Mononuclear cell (primary cell): ENCODE measurements around the gene TMEM74B. TPM values are rescaled to one million over a fixed set of nuclear protein-coding genes. Genes with fewer than 3 reads are reported as not detected.
"Not testable (repeated sequence)": the region's sequence is repeated elsewhere in the genome, so short reads cannot be mapped to it uniquely, and the experiment has no call there.

ENCODE experiments used
- H3K27me3 ChIP-seq: 2 replicates; pipeline ENCODE4 v1.6.0; 2011; ENCODE audit warnings: low read length, control low read depth; ENCODE audit not compliant: insufficient read depth
- H3K4me1 ChIP-seq: 2 replicates; pipeline ENCODE4 v1.5.1; 2011; ENCODE audit warnings: mild to moderate bottlenecking, low read length, control low read depth; ENCODE audit not compliant: insufficient read depth
- H3K4me3 ChIP-seq: 2 replicates; pipeline ENCODE4 v1.5.1; 2011; ENCODE audit warnings: mild to moderate bottlenecking, low read length, moderate library complexity
- H3K9me3 ChIP-seq: 2 replicates; pipeline ENCODE4 v1.5.1; 2011; ENCODE audit warnings: low read depth, mild to moderate bottlenecking, control low read depth, low read length
- total RNA-seq: library from RNA; depleted of rRNA; stranded (reverse); fragments of >200 nt; gene quantifications from one replicate; pipeline ENCODE4 v1.2.3, GENCODE V29; 2012

TMEM74B gene
- not detected for total RNA-seq

DNA sequence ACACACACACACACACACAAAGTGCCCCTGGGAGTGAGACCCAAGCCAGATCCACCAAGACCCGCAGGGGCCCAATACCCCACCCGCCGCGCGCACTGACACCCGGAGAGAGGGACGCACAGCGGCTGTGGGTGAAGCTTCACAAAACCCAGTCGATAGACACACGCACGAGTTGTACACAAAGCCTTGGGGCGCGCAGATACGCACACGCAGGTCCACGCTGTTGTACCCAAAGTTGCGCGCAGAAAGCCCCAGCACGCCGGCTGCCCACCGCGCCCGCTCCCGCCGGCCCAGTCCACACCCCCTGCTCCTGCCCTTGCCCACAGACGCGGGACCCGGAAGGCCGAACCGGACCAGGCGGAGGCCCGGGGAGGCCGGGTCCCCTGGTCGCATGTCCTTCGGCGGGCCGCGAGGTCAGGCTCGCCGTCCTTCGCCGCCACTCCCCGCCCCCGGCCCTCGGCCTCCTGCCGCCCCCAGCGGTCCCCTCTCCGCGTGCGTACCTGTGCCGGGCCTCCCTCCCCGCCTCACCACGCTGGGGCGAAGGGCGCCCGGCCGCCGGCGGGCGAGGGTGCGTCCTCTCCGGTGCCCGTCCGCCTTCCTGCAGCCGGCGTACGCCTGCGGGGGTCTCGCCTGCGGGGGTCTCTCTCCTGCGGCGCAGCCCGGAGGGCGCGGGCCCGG is at the start of gene TMEM74B:
Gene TMEM74B (minus strand): TSS at position 344 of the 678 bp plus-strand sequence. CDS start 1,180 bp downstream, outside the sequence.
- Histone ChIP-seq H3K9me3 (no peaks in the 10 kb centered on the region), H3K4me3 (no peak within 1 kb of the TSS), H3K27me3 (peaks cover 29% of the 10 kb centered on the region), H3K4me1 (no peaks in the 10 kb centered on the region)

DNA sequence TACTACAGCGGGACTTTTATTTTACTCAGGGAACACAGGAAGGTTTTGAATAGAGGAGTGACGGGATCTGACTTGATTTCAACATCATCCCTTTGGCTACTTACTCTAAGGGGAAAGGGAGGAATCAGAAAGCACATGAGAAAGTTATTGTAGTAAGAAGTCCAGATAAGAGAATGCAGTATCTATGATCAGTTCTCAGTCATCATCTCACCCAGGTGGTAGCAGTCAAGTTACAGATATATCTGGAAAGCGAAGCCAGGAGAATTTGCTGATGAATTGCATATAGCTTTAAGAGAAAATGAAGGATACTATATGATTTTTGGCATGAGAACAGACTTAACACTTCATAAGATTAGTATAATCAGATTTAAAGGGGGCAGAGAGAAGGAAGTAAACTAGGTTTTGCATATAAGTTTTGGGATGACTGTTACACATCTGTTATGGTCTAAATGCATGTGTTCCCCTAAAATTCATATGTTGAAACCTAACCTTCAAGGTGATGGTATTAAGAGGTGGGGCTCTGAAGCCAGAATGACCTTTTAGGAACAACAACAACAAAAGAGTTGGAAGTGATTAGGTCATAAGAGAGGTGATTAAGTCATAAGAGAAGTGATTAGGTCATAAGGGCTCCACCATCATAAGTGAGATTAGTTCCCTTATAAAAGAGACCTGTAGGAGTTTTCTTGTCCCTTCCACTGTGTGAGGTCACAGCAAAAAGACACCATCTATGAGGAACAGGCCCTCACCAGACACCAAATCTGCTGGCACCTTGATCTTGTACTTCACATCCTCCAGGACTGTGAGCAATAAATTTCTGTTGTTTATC is 47.7 kb upstream of the TMEM74B start:
- Histone ChIP-seq H3K4me1 (no peaks in the 10 kb centered on the region), H3K4me3 (no peak overlapping the region), H3K27me3 (peaks cover 60% of the 10 kb centered on the region)

DNA sequence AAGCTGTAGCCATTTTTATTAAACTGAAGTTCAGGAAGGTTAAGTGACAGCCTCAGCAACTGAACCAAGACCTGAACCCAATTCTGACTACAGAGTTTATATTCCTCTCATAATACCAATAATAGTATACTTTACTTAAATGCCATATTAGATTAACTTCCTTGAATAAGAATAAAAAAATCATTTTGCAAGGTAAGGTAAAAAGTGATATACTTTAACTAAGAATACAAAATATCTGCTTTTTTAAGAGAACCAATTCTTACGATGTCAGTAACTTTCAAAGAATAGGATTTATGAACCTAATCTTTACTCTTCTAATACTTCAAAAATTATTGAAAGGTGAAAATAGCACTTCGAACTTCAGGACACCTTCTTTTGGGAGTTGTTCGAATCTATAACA is 44.8 kb upstream of the TMEM74B start:
- peaks cover 62% of the 10 kb centered on the region for H3K27me3 ChIP-seq
- no peak overlapping the region for H3K4me3 ChIP-seq
- no peaks in the 10 kb centered on the region for H3K9me3 ChIP-seq
- peaks cover 14% of the 10 kb centered on the region for H3K4me1 ChIP-seq

More for the DNA sequence above, 47.7 kb upstream of the TMEM74B start:
- H3K9me3 ChIP-seq, result no peaks in the 10 kb centered on the region

DNA sequence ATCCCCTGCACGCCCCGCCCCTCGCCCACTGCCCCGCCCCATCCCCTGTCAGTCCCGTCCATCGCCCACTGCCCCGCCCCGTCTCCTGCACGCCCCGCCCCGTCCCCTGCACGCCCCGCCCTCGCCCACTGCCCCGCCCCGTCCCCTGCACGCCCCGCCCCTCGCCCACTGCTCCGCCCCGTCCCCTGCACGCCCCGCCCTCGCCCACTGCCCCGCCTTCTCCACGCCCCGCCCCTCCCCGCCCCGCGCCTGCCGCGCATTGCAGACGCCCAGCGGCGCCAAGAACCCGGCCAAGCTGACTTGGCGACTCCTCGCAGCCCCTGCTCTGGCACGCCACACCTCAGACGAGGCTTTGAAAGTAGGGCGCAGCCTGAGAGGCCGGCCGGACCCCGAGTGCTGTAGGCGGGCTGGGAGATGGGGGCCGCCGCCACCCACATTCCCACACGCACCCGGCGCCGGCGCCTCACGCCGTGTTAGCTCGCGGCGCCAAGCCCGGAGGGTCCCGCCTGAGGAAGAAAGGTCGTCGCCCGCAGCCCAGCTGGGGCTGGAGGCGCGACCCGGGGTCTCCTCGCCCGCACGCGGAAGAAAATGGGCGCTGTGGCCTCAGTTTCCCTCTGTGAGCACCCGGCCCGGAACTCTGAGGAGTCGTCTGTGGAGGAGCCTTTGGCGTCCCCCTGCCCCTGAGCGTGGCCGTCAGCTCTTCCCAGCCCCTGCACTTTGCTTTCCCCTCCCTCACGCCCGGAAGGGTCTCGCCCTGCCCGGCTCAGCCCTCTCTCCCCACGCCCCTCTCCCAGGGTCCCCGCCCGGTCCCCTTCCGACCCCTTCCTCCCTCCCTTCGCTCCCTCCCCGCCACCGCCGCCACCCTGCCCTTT is 41.2 kb upstream of the TMEM74B start, which contains the start of gene RAD21L1:
Gene RAD21L1 (plus strand): TSS at position 262 of the 872 bp plus-strand sequence. CDS start 2,410 bp downstream, outside the sequence.
- H3K9me3 ChIP-seq, result no peaks in the 10 kb centered on the region

DNA sequence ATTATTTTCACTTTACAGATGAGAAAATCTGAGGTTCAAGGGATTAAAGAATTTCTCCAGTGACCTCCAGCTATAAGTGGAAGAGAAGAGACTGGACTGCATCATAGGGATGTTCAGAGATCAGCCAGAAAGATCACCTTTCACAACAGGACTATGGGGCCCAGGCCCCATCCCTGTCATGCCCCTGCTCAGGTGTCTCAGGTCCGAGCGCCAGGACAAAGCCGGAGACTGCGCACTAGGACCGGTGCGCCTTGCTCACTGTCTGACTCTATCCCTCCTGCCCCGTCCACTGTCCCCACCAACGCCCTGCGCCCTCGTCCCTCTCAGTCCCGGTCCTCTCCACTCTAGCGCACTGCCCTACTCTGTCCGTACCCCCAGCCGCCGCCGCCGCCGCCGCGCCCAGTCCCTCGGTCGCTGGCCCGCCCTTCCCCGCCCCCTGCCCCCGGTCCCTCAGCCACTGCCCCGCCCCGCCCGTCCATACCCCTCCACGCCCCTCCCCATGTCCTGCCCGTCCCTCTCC is 40.5 kb upstream of the TMEM74B start:
- no peaks in the 10 kb centered on the region for H3K9me3 ChIP-seq
- peaks cover 14% of the 10 kb centered on the region for H3K4me1 ChIP-seq
- H3K4me3 ChIP-seq, result no peak overlapping the region
- peaks cover 39% of the 10 kb centered on the region for H3K27me3 ChIP-seq

More for the DNA sequence above, 41.2 kb upstream of the TMEM74B start, which contains the start of gene RAD21L1:
- Histone ChIP-seq H3K4me1 (peaks cover 14% of the 10 kb centered on the region), H3K4me3 (peak within 1 kb of the TSS; percentile 43), H3K27me3 (peaks cover 45% of the 10 kb centered on the region)

DNA sequence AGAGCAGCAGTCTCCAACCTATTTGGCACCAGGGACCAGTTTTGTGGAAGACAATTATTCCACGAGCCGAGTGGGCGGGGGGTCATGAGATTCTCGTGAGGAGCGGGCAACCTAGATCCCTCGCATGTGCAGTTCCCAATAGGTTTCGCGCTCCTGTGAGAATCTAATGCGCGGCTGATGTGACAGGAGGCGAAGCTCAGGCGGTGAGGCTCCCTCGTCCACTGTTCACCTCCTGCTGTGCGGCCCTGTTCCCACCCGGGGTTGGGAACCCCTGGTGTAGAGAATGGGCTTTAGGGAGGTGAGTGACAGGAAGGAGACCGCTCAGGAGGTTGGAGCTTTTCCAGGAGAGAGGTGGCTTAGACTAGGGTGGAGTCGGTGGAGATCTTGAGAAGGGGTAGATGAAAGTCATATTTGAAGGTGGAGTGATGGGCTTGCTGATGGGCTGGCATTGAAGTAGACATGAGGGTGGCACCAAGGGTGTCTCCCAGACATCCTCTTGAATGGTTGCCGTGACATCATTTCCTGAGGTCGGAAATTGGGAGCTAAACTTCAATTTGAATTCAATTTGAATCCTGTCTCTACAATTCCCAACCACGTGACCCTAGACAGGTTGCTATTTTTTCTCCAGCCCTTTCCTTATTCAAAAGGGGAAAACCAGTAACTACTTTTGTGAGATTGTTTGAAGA is 39.6 kb upstream of the TMEM74B start:
- no peaks in the 10 kb centered on the region for H3K9me3 ChIP-seq
- peaks cover 30% of the 10 kb centered on the region for H3K27me3 ChIP-seq

DNA sequence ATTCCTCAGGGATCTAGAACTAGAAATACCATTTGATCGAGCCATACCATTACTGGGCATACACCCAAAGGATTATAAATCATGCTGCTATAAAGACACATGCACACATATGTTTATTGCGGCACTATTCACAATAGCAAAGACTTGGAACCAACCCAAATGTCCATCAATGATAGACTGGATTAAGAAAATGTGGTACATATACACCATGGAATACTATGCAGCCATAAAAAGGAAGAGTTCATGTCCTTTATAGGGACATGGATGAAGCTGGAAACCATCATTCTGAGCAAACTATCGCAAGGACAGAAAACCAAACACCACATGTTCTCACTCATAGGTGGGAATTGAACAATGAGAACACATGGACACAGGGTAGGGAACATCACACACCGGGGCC is 38.0 kb upstream of the TMEM74B start:
- not testable (repeated sequence) for H3K4me3 ChIP-seq, H3K9me3 ChIP-seq
- H3K27me3 ChIP-seq, result peaks cover 14% of the 10 kb centered on the region
- H3K4me1 ChIP-seq, result peaks cover 14% of the 10 kb centered on the region

More for the DNA sequence above, 39.6 kb upstream of the TMEM74B start:
- Histone ChIP-seq H3K4me1 (peaks cover 14% of the 10 kb centered on the region), H3K4me3 (no peak overlapping the region)

DNA sequence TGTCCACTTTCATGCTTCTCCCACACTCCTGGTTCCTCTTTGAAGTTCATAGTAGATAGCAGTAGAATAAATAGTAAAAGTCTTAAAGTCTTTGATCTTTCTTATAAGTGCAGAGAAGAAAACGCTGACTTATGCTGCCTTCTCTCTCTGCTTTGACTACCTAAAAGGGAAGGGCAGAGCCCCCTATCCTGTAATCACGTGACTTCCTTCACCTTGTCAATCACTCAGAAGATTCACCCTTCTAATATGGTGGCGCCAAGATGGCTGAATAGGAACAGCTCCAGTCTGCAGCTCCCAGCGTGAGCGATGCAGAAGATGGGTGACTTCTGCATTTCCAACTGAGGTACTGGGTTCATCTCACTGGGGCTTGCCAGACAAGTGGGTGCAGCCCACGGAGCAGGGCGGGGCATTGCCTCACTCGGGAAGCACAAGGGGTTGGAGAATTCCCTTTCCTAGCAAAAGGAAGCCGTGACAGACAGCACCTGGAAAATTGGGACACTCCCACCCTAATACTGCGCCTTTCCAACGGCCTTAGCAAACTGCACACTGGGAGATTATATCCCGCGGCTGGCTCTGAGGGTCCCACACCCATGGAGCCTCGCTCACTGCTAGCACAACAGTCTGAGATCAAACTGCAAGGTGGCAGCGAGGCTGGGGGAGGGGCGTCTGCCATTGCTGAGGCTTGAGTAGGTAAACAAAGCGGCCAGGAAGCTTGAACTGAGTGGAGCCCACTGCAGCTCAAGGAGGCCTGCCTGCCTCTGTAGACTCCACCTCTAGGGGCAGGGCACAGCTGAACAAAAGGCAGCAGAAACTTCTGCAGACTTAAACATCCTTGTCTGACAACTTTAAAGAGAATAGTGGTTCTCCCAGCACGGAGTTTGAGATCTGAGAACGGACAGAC is 32.0 kb upstream of the TMEM74B start:
- H3K4me3 ChIP-seq, H3K4me1 ChIP-seq, H3K9me3 ChIP-seq: not testable (repeated sequence)
- peaks cover 12% of the 10 kb centered on the region for H3K27me3 ChIP-seq

DNA sequence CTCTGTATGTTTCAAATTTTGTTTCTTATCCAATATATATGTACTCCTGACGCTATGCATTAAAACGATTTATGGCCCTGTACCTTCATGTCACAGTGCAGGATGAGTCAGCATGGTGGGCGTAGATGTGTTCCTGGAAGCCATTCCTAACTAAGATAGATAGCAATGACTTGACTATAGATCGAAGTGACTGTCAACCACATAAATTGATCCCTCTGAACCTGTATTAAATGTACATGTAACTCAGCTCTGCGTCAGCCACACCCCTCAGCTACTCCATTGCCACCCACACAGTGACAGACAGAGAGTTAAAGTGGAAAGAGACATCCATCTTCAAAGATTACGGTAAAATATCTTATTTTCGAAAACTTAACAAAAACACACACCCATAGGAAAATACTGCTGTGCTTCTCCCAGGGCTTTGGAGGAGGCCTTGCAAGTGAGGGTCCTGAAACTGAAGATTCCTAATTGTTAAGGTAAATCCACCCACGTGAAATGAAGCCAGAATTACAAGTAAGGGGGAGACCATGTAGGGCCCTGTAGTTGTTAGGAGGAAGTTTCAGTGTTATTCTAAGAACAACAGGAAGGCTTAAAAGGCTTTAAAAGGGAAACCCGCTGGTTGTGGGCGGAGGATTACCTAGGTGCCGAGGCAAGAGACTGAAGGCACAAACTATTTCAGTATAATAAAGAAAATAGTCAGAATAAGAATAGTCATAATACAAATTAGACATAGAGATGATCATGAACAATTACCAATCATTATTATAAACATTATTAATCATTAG is 30.8 kb upstream of the TMEM74B start:
- H3K4me1 ChIP-seq, result no peaks in the 10 kb centered on the region
- peaks cover 12% of the 10 kb centered on the region for H3K27me3 ChIP-seq
- no peak overlapping the region for H3K4me3 ChIP-seq
- H3K9me3 ChIP-seq, result no peaks in the 10 kb centered on the region

DNA sequence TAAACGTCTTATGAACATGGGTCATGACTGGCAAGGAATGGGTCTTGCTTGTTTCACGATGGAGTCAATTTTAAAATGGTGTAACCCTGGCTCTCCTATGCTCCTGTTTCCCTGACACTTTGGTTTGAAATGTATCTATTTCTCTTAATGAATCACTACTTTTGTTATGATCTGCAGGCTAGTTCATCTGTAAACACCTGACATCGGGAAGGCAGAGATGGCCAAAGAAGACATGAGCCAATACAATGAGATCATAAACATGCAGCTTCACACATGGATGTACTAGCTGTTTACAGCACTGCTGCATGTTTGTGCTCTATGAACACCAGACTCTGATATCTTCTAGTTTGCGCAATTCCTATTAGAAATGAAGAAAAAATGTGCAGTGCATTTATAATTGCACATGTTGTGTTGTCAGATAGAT is 30.1 kb upstream of the TMEM74B start:
- H3K4me3 ChIP-seq, result no peak overlapping the region
- no peaks in the 10 kb centered on the region for H3K4me1 ChIP-seq
- H3K9me3 ChIP-seq, result no peaks in the 10 kb centered on the region
- H3K27me3 ChIP-seq, result peaks cover 12% of the 10 kb centered on the region

DNA sequence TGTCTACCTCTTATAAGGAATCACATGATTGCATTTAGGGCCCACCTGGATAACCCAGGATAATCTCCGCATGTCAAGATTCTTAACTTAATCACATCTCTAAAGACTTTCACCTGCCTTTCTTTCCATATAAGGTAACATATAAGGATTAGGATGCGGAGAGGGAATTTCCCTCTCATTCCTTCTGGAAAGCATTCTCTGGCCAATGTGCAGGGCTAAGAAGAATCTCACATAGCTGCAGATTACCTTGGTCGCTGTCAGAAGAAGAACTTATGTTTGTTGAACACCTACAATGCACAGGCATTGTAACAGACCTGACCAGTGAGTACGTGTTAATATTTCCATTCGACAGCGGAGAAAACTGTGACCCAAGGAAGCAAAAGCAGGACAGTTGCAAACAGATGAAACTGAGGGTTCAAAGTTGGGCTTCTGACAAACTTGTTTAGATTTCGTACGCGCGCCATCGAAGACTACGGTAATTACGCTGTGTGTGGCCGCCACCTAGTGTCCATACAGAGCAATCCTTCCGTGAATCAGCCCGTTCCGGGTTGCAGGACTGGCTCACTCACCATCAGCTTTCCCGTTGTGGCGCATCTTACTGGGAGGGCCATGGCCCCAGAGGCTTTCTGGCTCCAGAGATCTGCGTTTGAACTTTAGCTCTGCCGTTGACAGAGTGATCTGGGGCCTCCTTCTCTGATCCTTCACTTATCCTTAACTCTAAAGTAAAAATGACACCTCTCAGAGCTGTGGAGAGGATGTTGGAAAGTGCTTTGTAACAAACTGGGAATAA is 28.0 kb upstream of the TMEM74B start:
- Histone ChIP-seq H3K4me1 (no peaks in the 10 kb centered on the region), H3K4me3 (no peak overlapping the region), H3K27me3 (peaks cover 12% of the 10 kb centered on the region), H3K9me3 (no peaks in the 10 kb centered on the region)

DNA sequence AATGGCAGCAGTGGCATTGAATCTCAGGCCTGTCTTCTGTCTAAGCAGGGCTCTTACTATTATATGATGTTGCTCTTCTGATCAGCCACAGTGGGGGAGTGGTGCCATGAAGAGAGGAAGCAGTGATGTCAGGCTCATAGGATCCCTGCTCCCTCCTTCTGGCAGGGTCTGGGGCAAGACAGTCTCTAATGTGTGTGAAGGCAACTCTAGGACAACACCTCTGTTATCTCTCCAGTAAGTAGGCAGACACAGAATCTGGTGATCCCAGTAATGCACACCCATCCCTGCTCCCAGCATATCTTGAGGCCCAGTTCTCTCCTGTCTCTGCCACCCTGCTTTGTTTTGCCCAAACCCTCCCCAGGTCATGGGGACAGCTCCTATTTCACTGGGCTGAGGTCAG is 27.2 kb upstream of the TMEM74B start:
- Histone ChIP-seq H3K27me3 (peaks cover 12% of the 10 kb centered on the region), H3K4me3 (no peak overlapping the region), H3K9me3 (no peaks in the 10 kb centered on the region), H3K4me1 (no peaks in the 10 kb centered on the region)
